ENCODE measurements around the gene LRIT3.

- no peak for TF ChIP-seq CTCF (conservative IDR thresholded peaks at IDR 0.05; ENCODE audit: low read length)
- TF ChIP-seq EZH2phosphoT487 (IDR thresholded peaks at IDR 0.05; ENCODE audit: borderline replicate concordance, low read depth, low read length): no peak
Observed at GRCh38 chr4:109879636-109880314, 31.9 kb downstream of the LRIT3 start.

Measured in OCI-LY7 (cell line).